HG03159 (cell line): ENCODE measurements around the gene SLC29A1.

ENCODE experiments used
- ATAC-seq: cut with Tn5 transposase; IDR thresholded peaks from one replicate; pipeline ENCODE4 v1.9.1; 2021; ENCODE audit warnings: mild to moderate bottlenecking, moderate library complexity; ENCODE audit not compliant: unreplicated experiment

Gene SLC29A1

DNA sequence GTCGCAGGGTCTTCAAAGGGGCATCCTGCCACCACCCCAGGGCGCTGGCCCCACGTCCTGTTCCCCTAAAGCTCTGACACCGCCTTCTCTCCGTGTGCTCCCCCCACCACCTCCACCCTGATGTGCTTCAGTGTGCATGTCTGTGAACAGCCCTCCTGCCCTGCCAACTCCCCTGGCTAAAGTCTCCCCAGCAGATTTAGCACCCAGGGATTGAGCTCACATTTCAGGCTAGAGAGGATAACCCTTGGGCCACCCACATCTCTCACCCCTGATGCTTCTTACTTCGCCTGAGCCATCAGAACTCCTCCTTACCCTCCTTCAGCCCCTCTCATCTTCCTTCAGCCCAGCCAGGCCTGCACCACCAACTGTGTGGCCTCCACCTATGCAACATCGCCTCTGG is 54.4 kb downstream of the SLC29A1 start:
- no peak for ATAC-seq

- ATAC-seq, result no peak
Observed at GRCh38 chr6:44278315-44278714, 54.9 kb downstream of the SLC29A1 start.

GRCh38 chr6:44278774-44279697 is 55.6 kb downstream of the SLC29A1 start:
- ATAC-seq, result no peak
